Smooth muscle cell (in vitro differentiated cells): ENCODE data around the gene LINGO3. TPM values are rescaled to one million over a fixed set of nuclear protein-coding genes. Genes with fewer than 3 reads are reported as not detected.

ENCODE experiments used
- DNase-seq: peaks from one replicate; lab custom pipeline; 2025; ENCODE audit not compliant: unreplicated experiment; lab: John Stamatoyannopoulos, UW
- H2AFZ ChIP-seq: fragments of 200-600 bp; sonication (generic); 2 replicates; pipeline ENCODE4 v1.6.0; 2016; ENCODE audit warnings: antibody characterized with exemption, low read depth, mild to moderate bottlenecking
- H3F3A ChIP-seq: fragments of 200-600 bp; sonication (generic); 2 replicates; pipeline ENCODE4 v1.6.0; 2017; ENCODE audit warnings: antibody characterized with exemption, low read depth
- H3K27ac ChIP-seq: fragments of 200-600 bp; sonication (generic); 2 replicates; pipeline ENCODE4 v1.5.1; 2016; ENCODE audit warnings: low read depth, mild to moderate bottlenecking
- H3K27me3 ChIP-seq: fragments of 200-600 bp; sonication (generic); 2 replicates; pipeline ENCODE4 v1.6.1; 2016; ENCODE audit warnings: low read depth, mild to moderate bottlenecking
- H3K36me3 ChIP-seq: fragments of 200-600 bp; sonication (generic); 2 replicates; pipeline ENCODE4 v1.5.1; 2016; ENCODE audit warnings: low read depth
- H3K4me1 ChIP-seq: fragments of 200-600 bp; sonication (generic); 2 replicates; pipeline ENCODE4 v1.5.1; 2016; ENCODE audit warnings: low read depth
- H3K4me2 ChIP-seq: fragments of 200-600 bp; sonication (generic); 2 replicates; pipeline ENCODE4 v1.6.0; 2016; ENCODE audit warnings: mild to moderate bottlenecking
- H3K4me3 ChIP-seq: fragments of 200-600 bp; sonication (generic); 2 replicates; pipeline ENCODE4 v1.5.1; 2016; ENCODE audit warnings: mild to moderate bottlenecking
- H3K79me2 ChIP-seq: fragments of 200-600 bp; sonication (generic); 2 replicates; pipeline ENCODE4 v1.6.0; 2016; ENCODE audit warnings: low read depth, mild to moderate bottlenecking
- H3K9ac ChIP-seq: fragments of 200-600 bp; sonication (generic); 2 replicates; pipeline ENCODE4 v1.6.0; 2016; ENCODE audit warnings: low read depth
- H3K9me3 ChIP-seq: fragments of 200-600 bp; sonication (generic); replicated peaks from 2 replicates; pipeline ENCODE4 v1.5.1; 2016; ENCODE audit warnings: low read depth
- H4K20me1 ChIP-seq: fragments of 200-600 bp; sonication (generic); 2 replicates; pipeline ENCODE4 v1.6.0; 2016; ENCODE audit warnings: low read depth
- CTCF ChIP-seq: fragments of 200-600 bp; sonication (generic); IDR thresholded peaks from 2 replicates; pipeline ENCODE4 v1.5.1; 2017; ENCODE audit warnings: borderline replicate concordance, mild to moderate bottlenecking, antibody characterized with exemption; ENCODE audit not compliant: insufficient read depth, poor library complexity, severe bottlenecking
- WGBS: methylation state at CpG from one replicate; pipeline ENCODE4 v1.1.7; 2016; ENCODE audit warnings: low lambda C conversion rate; 5-methylcytosine and 5-hydroxymethylcytosine counted together
- polyA plus RNA-seq: library from polyadenylated mRNA; unstranded; fragments of >200 nt; fragmentation: Nextera tagmentation; extraction: Ambion mirVana; gene quantifications from 2 replicates; pipeline ENCODE4 v1.2.1, GENCODE V29; 2016
- total RNA-seq: library from RNA; depleted of rRNA; stranded (reverse); fragments of >200 nt; gene quantifications from 2 replicates; pipeline ENCODE4 v1.2.3, GENCODE V29; 2014

The LINGO3 gene
- total and polyA plus RNA-seq, 2 experiments from 2014 or later, result 0.31 TPM; not detected in 1

GRCh38 chr19:2280633-2281264, 27.2 kb downstream of the LINGO3 start:
- Histone ChIP-seq H3K9ac (no peak overlapping the region), H4K20me1 (peaks cover 47% of the 10 kb centered on the region), H2AFZ (no peak overlapping the region), H3F3A (no peaks in the 10 kb centered on the region), H3K9me3 (no peaks in the 10 kb centered on the region), H3K4me3 (no peak overlapping the region), H3K36me3 (no peaks in the 10 kb centered on the region), H3K79me2 (no peaks in the 10 kb centered on the region), H3K27ac (no peak overlapping the region), H3K4me2 (no peak overlapping the region), H3K27me3 (no peaks in the 10 kb centered on the region), H3K4me1 (no peaks in the 10 kb centered on the region)
- TF ChIP-seq CTCF, result no peak
- no peak for DNase-seq
- WGBS, result 88% methylated on average over 12 of the region's 26 CpGs

DNA sequence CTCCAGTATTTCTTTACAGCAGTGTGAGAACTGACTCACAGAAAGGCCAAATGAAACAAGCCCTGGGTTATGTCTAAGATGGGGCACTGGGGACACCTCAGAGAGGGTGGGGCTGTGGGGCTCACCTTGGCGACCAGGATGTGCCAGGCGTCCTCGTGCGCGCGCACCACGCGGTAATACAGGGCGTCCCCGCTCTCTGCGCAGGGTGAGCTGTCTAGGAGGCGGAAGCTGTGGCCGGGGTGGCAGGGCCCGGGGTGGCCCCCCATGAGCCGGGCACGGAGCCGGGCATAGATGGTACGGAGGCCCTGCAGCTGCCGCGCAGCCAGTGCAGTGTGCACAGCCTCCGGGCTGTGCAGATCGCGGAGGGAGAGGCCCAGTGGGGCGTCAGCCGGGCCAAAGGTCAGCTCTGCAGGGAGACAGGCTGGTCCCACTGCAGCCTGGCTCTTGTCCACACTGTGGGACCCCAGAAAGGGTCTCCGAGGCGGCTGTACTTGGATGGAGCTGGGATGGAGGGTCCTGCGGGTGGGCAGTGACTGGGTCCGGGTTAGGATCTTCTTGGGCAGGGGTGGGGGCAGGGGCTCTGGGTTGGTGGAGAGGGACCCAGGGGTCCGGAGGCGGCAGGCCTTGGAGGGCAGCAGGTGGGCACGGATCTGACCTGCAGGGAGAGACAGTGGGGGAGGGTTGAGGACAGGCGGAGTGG, 29.3 kb downstream of the LINGO3 start:
- no peak overlapping the region for H3K4me2 ChIP-seq
- peaks cover 4% of the 10 kb centered on the region for H3F3A ChIP-seq
- H2AFZ ChIP-seq, result no peak overlapping the region
- H3K27ac ChIP-seq, result no peak overlapping the region
- H3K9ac ChIP-seq, result no peak overlapping the region
- H4K20me1 ChIP-seq, result peaks cover 65% of the 10 kb centered on the region
- DNase-seq, result no peak
- 94% methylated on average over 33 of the region's 33 CpGs for WGBS
- no peaks in the 10 kb centered on the region for H3K9me3 ChIP-seq
- no peaks in the 10 kb centered on the region for H3K27me3 ChIP-seq
- H3K4me1 ChIP-seq, result peaks cover under 1% of the 10 kb centered on the region
- peaks cover 15% of the 10 kb centered on the region for H3K79me2 ChIP-seq
- no peak for TF ChIP-seq CTCF
- H3K36me3 ChIP-seq, result no peaks in the 10 kb centered on the region
- no peak overlapping the region for H3K4me3 ChIP-seq

DNA sequence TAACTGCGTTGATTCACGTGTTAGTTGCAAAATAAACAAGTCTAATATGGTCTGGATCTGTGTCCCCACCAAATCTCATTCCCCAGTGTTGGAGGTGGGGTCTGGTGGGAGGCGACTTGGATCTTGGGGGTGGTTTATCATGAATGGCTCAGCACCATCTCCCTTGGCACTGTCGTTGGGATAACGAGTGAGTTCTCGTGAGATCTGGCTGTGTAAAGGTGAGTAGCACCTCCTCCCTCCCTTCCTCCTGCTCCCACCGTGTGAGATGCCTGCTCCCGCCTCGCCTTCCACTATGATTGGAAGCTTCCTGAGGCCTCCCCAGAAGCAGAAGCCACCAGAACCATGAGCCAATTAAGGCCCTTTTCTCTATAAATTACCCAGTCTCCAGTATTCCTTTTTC, 30.8 kb downstream of the LINGO3 start:
- Histone ChIP-seq H3K9ac (no peak overlapping the region), H3F3A (peaks cover 17% of the 10 kb centered on the region), H3K79me2 (peaks cover 29% of the 10 kb centered on the region), H2AFZ (no peak overlapping the region), H3K27me3 (no peaks in the 10 kb centered on the region), H3K4me3 (no peak overlapping the region), H4K20me1 (peaks cover 79% of the 10 kb centered on the region), H3K4me1 (peaks cover 15% of the 10 kb centered on the region), H3K36me3 (no peaks in the 10 kb centered on the region), H3K9me3 (no peaks in the 10 kb centered on the region), H3K4me2 (no peak overlapping the region), H3K27ac (no peak overlapping the region)
- DNase-seq, result no peak
- WGBS, result 89% methylated on average over 9 of the region's 9 CpGs
- TF ChIP-seq CTCF, result no peak

DNA sequence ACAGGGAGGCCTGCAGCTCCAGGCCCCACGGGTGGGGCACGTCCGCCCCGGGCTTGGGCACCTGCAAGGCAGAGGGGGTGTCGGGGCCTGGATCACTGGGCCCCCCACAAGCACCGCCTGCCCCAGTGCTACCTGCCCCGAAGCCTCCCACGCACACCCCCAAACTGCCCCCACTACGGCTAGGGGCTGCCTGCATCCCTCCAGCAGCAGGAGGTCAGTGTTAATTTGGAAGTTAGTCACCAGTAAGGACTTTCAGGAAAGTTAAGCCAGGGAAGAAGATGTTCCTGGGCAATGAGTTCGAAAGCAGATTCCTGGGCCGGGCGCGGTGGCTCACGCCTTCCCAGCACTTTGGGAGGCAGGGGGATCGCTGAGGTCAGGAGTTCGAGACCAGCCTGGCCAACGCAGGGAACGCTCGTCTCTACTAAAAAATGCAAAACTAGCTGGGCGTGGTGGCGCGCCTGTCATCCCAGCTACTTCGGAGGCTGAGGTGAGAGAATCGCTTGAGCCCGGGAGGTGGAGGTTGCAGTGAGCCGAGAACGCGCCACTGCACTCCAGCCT, 31.4 kb downstream of the LINGO3 start:
- Histone ChIP-seq H3K4me3 (no peak overlapping the region), H3K4me1 (peaks cover 19% of the 10 kb centered on the region), H4K20me1 (peaks cover 79% of the 10 kb centered on the region), H3K27me3 (no peaks in the 10 kb centered on the region), H3K9ac (no peak overlapping the region), H3K9me3 (no peaks in the 10 kb centered on the region), H3K27ac (no peak overlapping the region), H3F3A (peaks cover 23% of the 10 kb centered on the region), H3K4me2 (no peak overlapping the region), H3K79me2 (peaks cover 36% of the 10 kb centered on the region), H2AFZ (no peak overlapping the region), H3K36me3 (no peaks in the 10 kb centered on the region)
- WGBS, result 97% methylated on average over 28 of the region's 28 CpGs
- TF ChIP-seq CTCF, result no peak
- no peak for DNase-seq
